GM19025 (cell line): ENCODE data around the gene MICAL2.

Source experiments
- ATAC-seq: cut with Tn5 transposase; IDR thresholded peaks from one replicate; pipeline ENCODE4 v1.9.1; 2021; ENCODE audit warnings: mild to moderate bottlenecking, low read depth, moderate library complexity; ENCODE audit not compliant: unreplicated experiment

MICAL2 gene

GRCh38 chr11:12276831-12277475 lies 166.6 kb downstream of the MICAL2 start:
- ATAC-seq = no peak

GRCh38 chr11:12278766-12279671 lies 168.6 kb downstream of the MICAL2 start:
- no peak for ATAC-seq

DNA sequence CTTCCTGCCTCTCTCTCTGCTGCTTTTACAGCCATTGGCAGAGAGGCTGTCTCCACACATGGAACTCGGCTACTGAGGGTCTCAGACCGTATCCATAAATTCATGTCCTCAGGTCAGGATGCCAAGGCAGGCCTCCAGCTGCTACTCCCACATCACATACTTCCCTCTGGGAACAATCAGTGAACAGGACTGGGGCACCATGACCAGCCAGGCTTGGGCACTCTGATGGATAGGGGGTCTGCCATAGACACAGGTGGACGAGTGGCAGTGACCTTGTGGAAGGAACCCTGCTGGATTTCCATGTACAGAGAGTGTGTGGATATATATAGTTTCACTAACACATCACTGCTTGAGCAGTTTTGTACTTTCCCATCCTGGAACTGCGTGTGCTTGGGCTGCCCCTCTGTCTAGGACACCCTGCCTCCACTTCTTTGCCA lies 169.3 kb downstream of the MICAL2 start:
- no peak for ATAC-seq

- ATAC-seq = no peak
Observed at GRCh38 chr11:12280199-12280837, 169.9 kb downstream of the MICAL2 start.

DNA sequence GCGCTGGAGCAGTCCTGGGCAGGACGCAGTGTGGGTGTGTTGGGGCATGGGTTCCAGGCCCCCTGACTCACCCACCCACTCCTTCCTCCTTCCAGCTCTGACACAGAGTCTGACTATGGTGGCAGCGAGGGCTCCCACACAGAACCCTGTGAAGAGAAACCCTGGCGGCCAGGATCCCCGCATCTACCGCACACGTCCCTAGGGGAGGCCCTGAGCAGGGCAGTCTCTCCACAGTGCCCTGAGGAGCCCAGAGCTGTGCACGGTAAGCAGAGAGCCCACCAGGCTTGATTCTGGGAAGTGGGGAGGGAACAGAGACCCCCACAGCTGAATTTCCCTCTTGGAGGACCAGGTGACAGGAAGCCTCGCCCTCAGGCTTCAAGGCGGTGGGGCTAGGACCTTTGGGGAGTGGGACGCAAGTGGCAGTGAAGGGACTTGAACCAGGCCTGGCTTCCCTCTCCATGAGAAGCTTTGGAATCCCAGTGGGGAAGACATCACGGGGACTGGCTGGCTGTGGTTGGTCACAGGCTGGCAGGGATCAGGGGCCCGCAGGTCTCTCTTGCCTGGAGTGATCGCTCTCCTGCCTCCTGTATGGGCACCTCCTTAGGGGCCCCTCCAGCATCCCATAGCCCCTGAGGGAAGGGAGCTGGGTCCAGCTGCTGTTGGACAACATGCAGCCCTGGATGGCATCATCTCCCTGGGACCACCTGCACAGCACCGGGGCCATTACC lies 170.6 kb downstream of the MICAL2 start:
- no peak for ATAC-seq

DNA sequence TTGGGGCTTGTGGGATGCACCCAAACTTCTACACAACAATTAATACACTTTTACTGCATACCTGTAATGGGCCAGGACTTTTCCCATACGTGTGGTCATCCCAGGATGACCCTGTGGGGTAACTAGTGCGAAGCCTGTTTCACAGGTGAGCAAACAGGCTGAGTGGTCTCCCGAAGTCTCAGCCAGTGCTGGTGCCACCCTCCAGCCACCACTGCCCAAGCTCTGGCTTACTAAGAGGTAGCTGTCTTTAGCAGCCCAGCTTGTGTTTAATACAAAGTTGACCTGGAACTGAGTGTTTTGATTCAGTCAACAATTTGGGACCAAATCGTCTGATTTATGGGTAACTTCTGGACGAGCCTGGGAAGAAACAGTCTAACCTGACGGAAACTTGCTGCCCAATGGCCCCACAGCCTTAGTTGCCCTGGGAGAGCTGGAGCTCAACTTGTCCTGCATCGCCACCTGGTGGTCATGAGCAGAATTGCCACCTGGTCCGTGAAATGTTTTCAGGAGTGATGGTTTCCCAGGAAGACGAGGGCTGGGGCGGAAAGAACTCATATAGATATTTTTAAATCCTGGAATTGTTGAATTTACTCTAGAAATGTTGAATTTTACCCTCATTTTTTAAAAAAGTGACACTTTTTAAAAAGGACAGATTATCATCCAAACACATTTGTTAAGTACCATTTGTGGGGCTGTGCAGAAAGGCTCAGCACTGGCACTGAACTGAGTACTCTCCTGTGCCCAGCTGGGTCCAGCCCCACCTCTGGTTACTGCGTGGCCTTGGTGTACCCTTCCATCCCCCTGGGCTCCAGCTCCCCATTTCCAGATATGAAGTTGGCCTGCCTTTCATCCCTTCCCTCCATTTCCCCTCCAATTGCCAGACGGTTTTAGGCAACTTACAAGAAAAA lies 171.4 kb downstream of the MICAL2 start:
- no peak for ATAC-seq

DNA sequence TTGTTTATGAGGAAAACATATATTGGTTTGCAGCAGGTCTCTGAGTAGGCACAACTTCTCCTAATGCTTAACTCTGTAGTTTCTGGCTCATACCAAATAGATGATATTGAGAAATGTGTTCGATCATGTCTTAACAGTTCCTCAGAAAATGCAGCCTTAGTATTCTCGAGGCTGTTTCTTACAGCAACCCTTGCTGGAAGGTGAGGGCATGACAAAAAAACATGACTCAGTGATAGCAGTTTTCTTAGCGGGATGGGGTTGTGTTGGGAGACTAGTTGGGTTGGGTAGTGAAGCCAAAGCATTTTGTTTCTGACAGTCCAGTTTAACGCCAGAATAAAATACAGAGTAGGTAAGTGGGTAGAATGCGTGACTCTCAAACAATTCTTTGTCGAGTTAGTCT lies 172.3 kb downstream of the MICAL2 start:
- no peak for ATAC-seq

GRCh38 chr11:12284316-12285050 lies 174.1 kb downstream of the MICAL2 start:
- no peak for ATAC-seq

- ATAC-seq = no peak
Observed at GRCh38 chr11:12285106-12285505, 174.7 kb downstream of the MICAL2 start.

DNA sequence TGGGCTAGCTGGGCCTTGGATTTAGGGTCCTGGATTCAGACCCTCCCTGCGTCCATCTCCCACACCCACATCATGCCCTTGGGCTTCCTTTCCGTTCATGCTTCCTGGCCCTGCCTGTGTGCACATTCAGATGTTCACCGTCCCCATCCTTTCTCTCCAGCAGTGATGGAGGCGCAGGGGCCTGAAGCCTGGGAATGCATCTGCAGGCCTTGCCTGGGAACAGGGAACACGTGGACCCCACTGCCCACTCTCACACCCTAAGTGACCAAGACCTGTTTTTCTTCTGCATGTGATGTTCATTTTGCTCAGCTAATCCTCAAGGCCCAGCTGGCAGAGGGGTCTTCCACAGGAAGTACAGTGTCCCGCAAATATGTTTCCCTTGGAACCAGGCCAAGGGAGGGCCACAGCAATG lies 175.4 kb downstream of the MICAL2 start:
- no peak for ATAC-seq

DNA sequence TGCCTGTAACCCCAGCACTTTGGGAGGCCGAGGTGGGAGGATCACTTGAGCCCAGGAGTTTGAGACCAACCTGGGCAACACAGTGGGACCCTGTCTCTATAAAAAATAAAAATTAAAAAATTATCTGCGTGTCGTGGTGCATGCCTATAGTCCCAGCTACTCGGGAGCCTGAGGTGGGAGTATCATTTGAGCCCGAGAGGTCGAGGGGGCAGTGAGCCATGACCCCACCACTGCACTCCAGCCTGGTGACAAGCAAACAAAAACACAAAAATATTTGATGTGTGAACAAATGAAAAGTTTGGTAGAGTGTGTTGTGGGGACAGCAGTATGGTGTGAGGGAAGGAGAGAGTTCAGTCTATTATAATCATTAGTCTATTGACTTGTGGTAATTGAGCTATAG lies 176.2 kb downstream of the MICAL2 start:
- no peak for ATAC-seq

GRCh38 chr11:12287009-12287373 lies 176.6 kb downstream of the MICAL2 start:
- ATAC-seq = no peak

DNA sequence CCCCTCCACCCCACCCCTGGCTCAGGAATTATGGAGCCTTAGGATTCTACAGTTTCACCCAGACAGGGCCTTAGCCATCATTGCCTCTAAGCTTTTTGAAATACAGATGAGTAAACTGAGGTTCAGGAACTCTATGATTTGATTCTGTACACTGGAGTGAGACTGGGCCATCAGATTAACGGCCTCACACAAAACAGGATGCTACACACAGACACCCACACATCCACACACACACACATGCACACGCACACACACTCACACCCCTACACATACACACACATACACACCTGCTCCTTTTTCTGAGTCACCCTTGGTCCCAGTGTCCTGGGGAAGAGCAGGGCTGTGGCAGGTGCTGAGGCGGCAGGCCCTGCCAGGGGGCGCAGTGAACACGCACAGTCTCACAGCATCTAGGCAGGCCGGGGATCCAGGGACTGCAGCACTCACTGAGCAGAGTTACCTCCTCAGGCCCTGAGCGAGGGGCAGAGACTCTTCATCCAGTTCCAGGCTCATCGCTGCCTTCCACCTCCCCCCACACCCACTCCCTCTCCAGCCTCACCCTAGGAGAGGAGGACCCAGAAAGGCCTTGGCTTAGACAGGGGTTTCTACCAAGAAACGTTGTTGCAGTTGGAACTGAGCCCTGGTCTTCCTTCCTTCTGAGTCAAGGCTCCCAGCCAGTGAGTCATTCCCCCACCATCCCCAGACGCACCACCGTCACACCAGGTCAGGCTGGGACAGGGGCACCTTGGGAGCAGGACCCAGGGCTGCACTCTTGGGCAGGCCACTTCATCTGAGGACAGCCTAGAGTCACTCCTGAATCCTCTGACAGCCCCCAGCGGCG lies 177.2 kb downstream of the MICAL2 start:
- ATAC-seq = no peak

GRCh38 chr11:12288212-12288930 lies 178.0 kb downstream of the MICAL2 start:
- no peak for ATAC-seq

DNA sequence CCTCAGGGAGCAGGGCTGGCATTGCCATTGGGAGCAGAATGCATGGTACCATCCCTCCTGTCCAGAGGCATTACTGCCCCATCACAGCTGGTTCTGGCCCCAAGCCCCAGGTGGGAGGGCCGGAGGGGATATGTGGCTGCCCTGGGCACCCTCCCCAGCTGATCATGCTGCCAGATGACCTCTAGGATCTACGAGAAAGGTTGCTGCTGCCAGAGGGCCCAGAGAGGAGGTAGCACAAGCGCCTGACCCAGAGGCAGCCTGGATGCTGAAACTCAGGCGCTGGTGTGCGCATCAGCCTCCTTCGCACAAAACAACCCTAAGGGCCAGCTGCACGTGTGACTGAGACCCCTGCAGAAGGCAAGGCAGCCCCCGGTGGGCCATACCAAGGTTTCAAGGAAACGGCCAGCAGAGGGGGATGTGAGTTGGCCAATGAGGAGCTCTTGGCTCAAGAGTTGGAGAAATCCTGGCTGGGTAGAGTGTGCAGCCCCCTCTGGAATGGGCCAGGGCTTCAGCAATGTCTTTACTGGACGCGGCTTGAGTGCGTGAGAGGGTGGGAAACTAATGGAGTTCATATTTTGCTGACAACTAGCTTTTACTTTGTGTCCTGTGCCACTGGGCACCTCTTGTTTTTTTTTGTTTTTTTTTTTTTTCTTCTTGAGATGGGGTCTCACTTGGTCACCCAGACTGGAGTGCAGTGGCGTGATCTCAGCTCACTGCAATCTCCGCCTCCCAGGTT lies 178.7 kb downstream of the MICAL2 start:
- no peak for ATAC-seq

DNA sequence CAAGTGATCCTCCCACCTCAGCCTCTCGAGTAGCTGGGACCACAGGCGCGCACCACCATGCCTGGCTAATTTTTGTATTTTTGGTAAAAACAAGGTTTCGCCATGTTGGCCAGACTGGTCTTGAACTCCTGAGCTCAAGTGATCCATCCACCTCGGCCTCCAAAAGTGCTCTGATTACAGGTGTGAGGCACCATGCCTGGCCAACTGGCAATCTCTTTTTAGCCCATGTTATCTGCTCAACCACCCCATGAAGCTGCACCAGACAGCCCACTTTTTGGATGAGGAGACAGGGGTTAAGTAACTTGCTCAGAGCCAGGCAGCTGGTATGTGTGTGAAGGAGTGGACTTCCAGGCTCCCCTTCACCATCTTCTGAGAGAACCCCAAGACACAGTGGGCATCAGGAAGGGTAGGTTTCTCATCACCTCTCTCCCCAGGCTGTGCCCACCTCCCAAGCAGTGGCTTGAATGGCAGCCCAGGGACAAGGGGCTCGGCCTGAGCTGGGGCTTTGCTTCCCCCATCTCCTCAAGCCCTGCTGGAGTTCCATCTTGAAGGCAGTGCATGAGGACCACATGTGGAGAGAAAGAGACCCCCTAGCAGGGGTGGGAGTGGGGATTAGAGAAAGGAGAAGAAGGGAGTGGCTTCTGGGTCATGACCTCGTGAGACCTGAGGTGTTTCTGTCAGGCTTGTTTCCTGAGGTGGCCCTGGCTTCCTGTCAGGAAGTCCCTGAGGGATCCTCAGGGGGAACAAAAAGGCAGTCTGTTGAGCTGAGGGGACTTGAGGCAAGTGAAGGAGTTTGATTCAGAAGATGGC lies 179.5 kb downstream of the MICAL2 start:
- no peak for ATAC-seq
